ENCODE data around the gene XPR1.

DNA sequence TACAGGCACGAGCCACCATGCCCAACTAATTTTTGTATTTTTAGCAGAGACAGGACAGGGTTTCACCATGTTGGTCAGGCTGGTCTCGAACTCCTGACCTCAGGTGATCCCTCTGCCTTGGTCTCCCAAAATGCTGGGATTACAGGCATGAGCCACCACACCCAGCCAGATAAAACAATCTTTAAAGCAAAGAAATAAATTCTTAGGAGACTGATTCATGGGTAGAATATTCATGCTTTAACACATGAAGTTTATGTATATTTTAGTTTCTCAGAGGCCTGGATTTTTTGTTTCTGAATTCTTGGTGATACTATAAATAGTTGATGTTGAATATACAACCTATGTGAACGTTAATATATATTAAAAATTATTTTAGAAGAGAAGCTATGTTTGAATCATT is 153.5 kb downstream of the XPR1 start:
- TF ChIP-seq, protein P1, sequence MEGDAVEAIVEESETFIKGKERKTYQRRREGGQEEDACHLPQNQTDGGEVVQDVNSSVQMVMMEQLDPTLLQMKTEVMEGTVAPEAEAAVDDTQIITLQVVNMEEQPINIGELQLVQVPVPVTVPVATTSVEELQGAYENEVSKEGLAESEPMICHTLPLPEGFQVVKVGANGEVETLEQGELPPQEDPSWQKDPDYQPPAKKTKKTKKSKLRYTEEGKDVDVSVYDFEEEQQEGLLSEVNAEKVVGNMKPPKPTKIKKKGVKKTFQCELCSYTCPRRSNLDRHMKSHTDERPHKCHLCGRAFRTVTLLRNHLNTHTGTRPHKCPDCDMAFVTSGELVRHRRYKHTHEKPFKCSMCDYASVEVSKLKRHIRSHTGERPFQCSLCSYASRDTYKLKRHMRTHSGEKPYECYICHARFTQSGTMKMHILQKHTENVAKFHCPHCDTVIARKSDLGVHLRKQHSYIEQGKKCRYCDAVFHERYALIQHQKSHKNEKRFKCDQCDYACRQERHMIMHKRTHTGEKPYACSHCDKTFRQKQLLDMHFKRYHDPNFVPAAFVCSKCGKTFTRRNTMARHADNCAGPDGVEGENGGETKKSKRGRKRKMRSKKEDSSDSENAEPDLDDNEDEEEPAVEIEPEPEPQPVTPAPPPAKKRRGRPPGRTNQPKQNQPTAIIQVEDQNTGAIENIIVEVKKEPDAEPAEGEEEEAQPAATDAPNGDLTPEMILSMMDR (IDR thresholded peaks at IDR 0.05; ENCODE audit: insufficient read depth, low read length, poor library complexity, severe bottlenecking) = no peak
- no peak for TF ChIP-seq EZH2phosphoT487 (conservative IDR thresholded peaks at IDR 0.05; ENCODE audit: low read length)
